Myocyte (in vitro differentiated cells): Measurements from ENCODE around the gene RFC2. TPM values are rescaled to one million over a fixed set of nuclear protein-coding genes. Genes with fewer than 3 reads are reported as not detected.
A peak's percentile ranks its signal among the peaks of the same experiment; 100 is the strongest.

Experiments used
- DNase-seq: peaks from one replicate; pipeline ENCODE4 v3.0.0-alpha.2; 2012; ENCODE audit warnings: low read depth
- microRNA counts: library from miRNA; unstranded; fragments of <30 nt; microRNA quantifications from one replicate; lab custom pipeline; 2016
- microRNA-seq: library from miRNA; unstranded; fragments of <30 nt; microRNA quantifications from one replicate; pipeline ENCODE4, GENCODE V29; 2016
- total RNA-seq: library from RNA; depleted of rRNA; stranded (reverse); fragments of >200 nt; gene quantifications from 2 replicates; pipeline ENCODE4 v1.2.3, GENCODE V29; 2014

The RFC2 gene
- total RNA-seq, 1 donor from 2014 or later, result 12.1 TPM

DNA sequence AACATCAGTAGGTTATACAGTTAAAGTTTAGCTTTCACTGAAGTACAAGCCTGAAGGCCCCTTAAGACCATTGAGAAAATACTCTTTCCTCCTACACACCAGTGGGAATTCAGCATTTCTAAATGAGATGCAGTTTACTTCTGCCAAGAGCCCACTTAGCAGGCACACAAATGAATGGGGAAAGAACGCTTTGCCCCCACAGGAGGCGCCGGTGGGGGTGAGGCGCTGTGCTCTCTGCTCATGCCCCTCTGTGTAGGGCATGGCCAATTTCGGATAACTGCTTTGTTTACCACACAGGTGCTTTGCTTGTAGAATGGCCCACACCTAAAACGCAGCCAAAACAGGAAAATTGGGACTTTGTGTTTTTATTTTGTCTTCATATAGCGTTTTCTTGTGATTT lies 60.3 kb downstream of the RFC2 start:
- no peak for DNase-seq

DNA sequence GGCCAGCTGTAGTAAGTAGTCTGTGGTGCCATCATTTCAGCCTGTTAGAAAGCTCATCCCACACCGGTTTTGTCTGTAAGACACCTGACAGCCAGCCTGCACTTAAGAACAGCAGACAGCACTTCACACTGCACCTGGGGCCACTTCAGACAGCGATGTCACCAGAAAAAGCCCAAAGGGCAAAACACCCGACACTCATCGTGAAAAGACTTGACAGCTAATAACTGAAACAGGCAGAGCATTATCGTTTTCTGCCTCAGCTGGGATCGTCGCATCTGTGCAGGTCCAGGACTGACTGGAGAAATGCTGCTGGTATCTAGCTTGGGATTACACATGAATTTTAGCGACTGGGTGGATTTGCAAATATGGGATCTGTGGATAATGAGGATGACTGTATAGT lies 61.1 kb downstream of the RFC2 start:
- DNase-seq, result no peak

DNA sequence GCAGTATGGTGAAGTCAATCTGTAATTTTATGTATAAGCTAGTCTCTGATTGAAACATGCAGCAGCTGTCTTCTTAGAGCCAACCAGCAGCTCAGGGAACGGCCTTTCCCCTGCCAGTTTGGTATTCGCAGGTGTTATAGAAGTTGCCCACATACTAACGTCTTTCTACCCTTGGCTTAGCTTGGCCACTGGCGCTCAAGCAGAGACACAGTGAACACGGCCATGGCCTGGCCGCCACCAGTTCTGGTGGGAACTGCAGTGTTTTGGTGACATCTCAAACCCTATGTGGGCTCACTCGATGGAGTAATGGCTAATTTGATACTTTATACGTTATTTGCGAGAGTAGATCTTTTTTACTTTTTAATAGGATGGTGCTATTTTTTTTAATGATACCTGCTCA lies 63.0 kb downstream of the RFC2 start:
- DNase-seq, result no peak

DNA sequence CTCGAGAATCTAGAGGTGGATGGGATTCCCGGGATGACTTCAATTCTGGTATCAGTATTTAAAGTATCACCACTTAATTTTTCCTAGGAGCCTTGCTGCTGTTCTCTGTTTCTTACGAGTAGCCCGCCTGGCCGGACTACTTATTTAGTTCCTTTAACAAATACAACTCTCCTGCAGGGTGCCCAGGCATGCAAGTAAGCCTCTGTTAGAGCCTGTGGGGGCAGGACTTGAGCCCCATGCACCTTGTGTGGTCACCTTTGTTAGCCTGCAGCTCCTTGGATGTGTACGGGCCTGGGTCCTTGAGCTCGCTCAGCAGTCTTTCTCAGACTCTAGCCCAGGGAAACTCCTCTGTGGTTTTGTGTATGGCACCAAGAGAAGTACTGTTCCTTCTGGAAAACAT lies 63.9 kb downstream of the RFC2 start:
- DNase-seq, result no peak

DNA sequence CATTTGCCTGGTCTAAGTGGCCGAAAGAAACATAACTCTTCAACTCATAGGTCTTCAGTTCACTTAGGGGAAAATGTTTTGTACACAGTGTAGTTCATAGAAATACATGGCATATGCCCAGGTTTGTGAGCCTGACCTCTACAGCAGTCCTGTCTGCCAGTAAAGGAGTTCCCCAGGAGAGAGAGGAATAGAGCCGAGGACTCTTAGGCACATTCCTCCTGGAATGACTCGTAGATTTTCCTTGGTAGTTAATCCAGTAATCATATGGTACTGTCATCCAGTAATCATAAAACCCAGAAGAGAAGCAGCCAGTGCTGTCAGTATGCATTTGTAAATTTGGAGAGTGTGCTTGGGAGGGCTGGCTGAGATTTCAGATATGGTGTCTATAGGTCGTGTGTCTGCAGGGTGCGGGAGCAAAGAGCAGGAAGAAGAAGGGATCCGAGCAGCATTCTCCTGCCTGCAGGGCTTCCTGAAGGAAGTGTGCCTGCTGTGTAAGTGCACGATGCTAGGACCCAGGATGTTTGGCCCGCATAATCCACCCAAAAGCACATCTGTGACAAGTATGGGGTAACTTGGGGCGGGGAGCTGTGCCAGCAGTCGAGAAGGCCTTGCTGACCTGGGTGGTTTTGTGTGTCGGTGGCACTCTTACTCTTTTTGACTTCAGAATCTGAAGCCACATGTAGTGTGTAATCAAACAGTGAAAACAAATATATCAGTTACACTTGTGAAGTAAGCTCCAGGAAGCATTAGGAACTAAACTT lies 66.1 kb downstream of the RFC2 start:
- DNase-seq, result peak; percentile 24

DNA sequence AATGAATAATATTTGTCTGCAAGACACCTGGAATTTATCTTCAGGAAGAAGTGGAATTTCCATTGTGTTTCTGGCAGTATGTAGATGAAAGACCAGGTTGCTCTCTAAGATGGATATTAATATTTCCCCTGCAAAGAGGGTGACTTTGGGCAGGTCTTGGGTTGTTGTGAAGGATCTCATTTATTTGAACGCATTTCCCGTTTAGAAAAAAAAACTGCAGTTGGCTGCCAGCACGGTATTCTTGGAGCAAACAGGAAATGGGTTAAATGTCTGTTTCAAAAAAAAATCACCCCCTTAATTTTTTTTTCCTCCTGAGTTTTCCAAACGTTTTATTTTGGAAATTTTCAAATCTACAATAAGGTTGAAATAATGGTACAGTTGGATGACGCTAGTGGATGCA lies 68.6 kb downstream of the RFC2 start:
- no peak for DNase-seq

DNA sequence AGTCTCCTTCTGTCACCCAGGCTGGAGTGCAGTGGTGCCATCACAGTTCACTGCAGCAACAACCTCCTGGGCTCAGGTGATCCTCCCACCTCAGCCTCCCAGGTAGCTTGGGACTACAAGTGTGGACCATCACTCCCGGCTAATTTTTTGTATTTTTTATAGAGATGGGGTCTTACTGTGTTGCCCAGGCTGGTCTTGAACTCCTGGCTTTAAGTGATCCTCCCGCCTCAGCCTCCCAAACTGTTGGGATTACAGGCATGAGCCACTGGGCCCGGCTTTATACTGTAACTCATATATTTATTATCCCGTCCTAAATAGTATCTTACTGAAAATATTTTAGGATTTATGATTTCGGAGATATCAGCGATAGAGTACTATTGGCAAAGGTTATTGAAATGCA lies 69.2 kb downstream of the RFC2 start:
- DNase-seq, result no peak

DNA sequence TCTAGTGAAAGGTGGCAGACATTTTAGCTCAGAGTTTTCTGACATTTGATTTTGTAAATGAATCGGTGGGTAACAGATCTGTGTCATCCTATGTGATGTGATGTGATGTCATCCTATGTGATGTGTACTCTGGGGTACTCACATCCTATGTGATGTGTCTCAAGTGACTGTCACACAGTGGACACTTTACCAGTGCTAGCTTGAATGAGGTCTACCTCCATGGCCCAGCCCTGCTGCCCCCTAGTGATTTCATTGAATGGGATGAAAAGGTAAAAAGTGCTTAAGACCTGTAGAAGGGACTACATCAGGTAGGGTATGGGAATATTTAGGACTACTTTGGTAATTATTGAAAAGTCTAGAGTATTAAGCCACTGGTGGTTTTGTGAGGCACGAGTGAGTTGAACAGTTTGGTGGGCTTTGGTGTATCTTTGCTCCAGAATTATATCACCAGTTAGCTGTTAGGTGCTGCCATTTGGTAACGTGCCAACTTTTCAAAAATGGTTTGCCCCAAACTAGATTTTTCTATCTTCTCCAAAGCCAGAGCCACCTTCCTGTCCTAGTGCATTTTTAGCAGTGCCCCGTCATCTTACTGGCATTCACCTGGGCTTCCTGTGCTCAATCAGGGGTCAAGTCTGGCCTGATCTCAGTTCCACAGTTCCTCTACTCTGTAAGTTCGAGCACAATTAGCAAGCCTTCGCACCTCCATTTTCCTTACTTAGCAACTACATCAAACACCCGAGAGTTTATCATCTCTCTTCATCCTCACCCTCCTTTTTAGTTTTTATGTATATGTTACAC lies 70.3 kb downstream of the RFC2 start:
- no peak for DNase-seq

DNA sequence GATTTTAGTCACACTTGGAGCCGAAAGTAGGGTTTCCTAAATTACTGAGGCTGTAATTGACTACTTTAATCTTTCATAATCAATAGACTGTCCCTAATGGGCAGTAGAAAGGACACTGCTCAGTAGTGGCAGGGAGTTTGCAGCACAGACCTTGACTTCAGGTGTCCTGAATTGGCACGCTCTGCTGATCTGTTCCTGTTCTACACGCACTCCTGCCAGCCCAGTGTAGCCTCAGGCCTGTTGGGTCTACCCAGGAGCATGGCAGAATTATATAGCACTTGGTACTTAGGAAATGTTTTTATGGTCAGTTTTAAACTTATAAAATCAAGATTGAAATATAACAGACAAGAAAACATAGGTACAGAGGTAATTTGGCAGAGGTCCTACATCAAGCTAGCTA lies 71.1 kb downstream of the RFC2 start:
- DNase-seq, result no peak

DNA sequence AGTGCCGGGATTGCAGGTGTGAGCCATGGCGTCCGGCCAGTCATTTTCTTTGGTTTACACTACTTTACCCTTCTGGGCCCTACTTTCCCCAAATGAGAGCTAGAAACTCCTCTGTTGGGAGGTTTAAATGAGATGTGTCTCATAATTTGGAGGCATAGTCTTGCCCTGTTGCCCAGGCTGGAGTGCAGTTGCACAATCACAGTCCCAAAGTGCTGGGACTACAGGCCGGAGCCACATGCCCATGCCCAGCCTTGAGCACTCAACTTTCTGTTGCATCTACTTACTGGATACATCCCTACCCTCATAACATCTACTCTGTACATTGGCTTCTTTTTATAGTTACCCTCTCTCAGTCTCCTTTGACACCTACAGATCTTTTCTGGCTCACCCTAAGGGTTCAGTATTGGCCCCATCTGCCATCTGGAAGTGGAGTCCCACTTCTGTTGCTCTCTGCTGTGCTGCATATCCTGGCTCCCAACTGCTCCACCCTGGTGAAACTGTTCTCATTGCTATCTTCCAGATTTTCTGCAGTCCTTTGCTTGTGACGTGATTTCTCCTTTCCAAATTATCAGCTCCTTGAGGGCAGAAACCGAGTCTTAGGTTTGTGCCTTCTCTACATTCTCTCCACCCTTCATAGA lies 71.6 kb downstream of the RFC2 start:
- no peak for DNase-seq

DNA sequence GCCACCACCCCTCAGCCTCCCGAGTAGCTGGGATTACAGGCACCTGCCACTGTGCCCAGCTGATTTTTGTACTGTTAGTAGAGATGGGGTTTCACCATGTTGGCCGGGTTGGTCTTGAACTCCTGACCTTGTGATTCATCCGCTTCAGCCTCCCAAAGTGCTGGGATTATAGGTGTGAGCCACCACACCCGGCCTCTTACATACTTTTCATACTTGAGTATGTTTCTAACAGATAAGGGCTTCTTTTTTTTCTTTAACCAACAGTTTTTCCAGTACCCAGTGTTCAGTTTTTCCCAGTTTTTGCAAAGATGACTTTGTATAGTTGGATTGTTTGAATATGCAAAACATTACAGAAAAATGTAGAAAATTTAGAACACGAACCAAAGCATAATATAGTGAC lies 72.4 kb downstream of the RFC2 start:
- no peak for DNase-seq

MicroRNAs encoded within 50 kb of the gene (microRNA counts, 767-probe panel; counts per million panel counts)
- not detected for microRNA hsa-miR-590-3p (lab: Ali Mortazavi, UCI)
- not detected for microRNA hsa-miR-590-5p (lab: Ali Mortazavi, UCI)

Small RNA genes within 50 kb of the gene (microRNA-seq; reads per million reads assigned to microRNA genes)
- gene MIR590, result 552 reads per million, percentile 74 among the genes with 10 or more reads in this experiment

Other genes with a start within 250 kb of the RFC2 start
- gene ELN, start 226.2 kb downstream of the RFC2 start, total RNA-seq, result 12.1 and 16.6 TPM in 2 replicates
- 47.8 and 49.9 TPM in 2 replicates for gene LIMK1, start 170.6 kb downstream of the RFC2 start, total RNA-seq
- gene EIF4H, start 80.0 kb downstream of the RFC2 start, total RNA-seq, result 304 and 308 TPM in 2 replicates
- 0.78 and 1.2 TPM in 2 replicates for gene LAT2, start 44.4 kb downstream of the RFC2 start, total RNA-seq
- gene CLIP2, start 35.0 kb upstream of the RFC2 start, total RNA-seq, result 14.5 and 22.7 TPM in 2 replicates
- 21.0 and 29.2 TPM in 2 replicates for gene GTF2IRD1, start 199.5 kb upstream of the RFC2 start, total RNA-seq